PC-3 (cell line): ENCODE measurements around the gene TMEM169. TPM values are rescaled to one million over a fixed set of nuclear protein-coding genes. Genes with fewer than 3 reads are reported as not detected.

Source experiments
- ATAC-seq: fragments of 200-7000 bp; cut with Tn5 transposase; 2 replicates; pipeline ENCODE4 v1.9.1; 2020; ENCODE audit warnings: mild to moderate bottlenecking, moderate library complexity
- BruUV-seq: library from RNA; stranded (reverse); fragments of 400-500 nt; replicated peaks from 2 replicates; lab custom pipeline; 2021; lab: Mats Ljungman, UMichigan
- CTCF ChIA-PET: fragments of 300-600 bp; sonication (Branson Sonifier 250); formaldehyde crosslinking; loops from one replicate; lab custom pipeline; 2022; ENCODE audit warnings: antibody characterized with exemption; lab: Charles Lee
- POLR2A ChIA-PET: fragments of 300-600 bp; sonication (Branson Sonifier 250); formaldehyde crosslinking; loops from one replicate; lab custom pipeline; 2022; ENCODE audit warnings: antibody characterized with exemption; ENCODE audit not compliant: unreplicated experiment; lab: Charles Lee
- DNase-seq: peaks from one replicate; pipeline ENCODE4 v3.0.0-alpha.2; 2015
- H2AFZ ChIP-seq: fragments of 300-600 bp; sonication (generic); 2 replicates; pipeline ENCODE4 v1.6.0; 2016; ENCODE audit warnings: antibody characterized with exemption, low read length
- H3F3A ChIP-seq: fragments of 300-600 bp; sonication (generic); one replicate; pipeline ENCODE4 v1.6.0; 2017; ENCODE audit warnings: antibody characterized with exemption, low read length, control low read depth, mild to moderate bottlenecking; ENCODE audit not compliant: unreplicated experiment
- H3K27ac ChIP-seq: fragments of 300-600 bp; sonication (generic); 2 replicates; pipeline ENCODE4 v1.5.1; 2016; ENCODE audit warnings: mild to moderate bottlenecking, low read length
- H3K27me3 ChIP-seq: fragments of 300-600 bp; sonication (generic); 2 replicates; pipeline ENCODE4 v1.6.1; 2016; ENCODE audit warnings: low read length, mixed read lengths
- H3K36me3 ChIP-seq: fragments of 300-600 bp; sonication (generic); 2 replicates; pipeline ENCODE4 v1.6.1; 2016; ENCODE audit warnings: low read depth, mixed run types, low read length, mixed read lengths
- H3K4me1 ChIP-seq: fragments of 300-600 bp; sonication (generic); 2 replicates; pipeline ENCODE4 v1.5.1; 2016; ENCODE audit warnings: low read length; ENCODE audit not compliant: insufficient read depth
- H3K4me2 ChIP-seq: fragments of 300-600 bp; sonication (generic); 2 replicates; pipeline ENCODE4 v1.6.0; 2016; ENCODE audit warnings: low read length
- H3K4me3 ChIP-seq: fragments of 300-600 bp; sonication (generic); 2 replicates; pipeline ENCODE4 v1.5.1; 2016; ENCODE audit warnings: mild to moderate bottlenecking, low read length, mixed read lengths
- H3K79me2 ChIP-seq: fragments of 300-600 bp; sonication (generic); 2 replicates; pipeline ENCODE4 v1.6.1; 2017; ENCODE audit warnings: low read length, mixed read lengths
- H3K9ac ChIP-seq: fragments of 300-600 bp; sonication (generic); 2 replicates; pipeline ENCODE4 v1.6.0; 2016; ENCODE audit warnings: mild to moderate bottlenecking, low read length
- H3K9me2 ChIP-seq: fragments of 300-600 bp; sonication (generic); replicated peaks from 2 replicates; pipeline ENCODE4 v1.6.1; 2016; ENCODE audit warnings: mixed run types, low read length, mixed read lengths
- H3K9me3 ChIP-seq: fragments of 300-600 bp; sonication (generic); 2 replicates; pipeline ENCODE4 v1.6.1; 2016; ENCODE audit warnings: low read length, mixed read lengths
- H4K20me1 ChIP-seq: fragments of 300-600 bp; sonication (generic); 2 replicates; pipeline ENCODE4 v1.6.1; 2016; ENCODE audit warnings: low read length, mixed read lengths
- CTCF ChIP-seq: fragments of 300-600 bp; sonication (generic); conservative IDR thresholded peaks from 2 replicates; pipeline ENCODE4 v1.5.1; 2017; ENCODE audit warnings: antibody characterized with exemption, low read depth, mild to moderate bottlenecking, low read length
- EZH2 ChIP-seq: fragments of 300-600 bp; sonication (generic); IDR thresholded peaks from one replicate; pipeline ENCODE4 v1.6.1; 2017; ENCODE audit warnings: antibody characterized with exemption, mild to moderate bottlenecking, low read length; ENCODE audit not compliant: unreplicated experiment
- EZH2phosphoT487 ChIP-seq: fragments of 300-600 bp; sonication (generic); IDR thresholded peaks from 2 replicates; pipeline ENCODE4 v1.6.1; 2018; ENCODE audit warnings: mild to moderate bottlenecking, antibody characterized with exemption, low read length, borderline replicate concordance
- intact Hi-C: fragments of 100-400 bp; cut with micrococcal nuclease; formaldehyde crosslinking; loops from 2 replicates; pipeline ENCODE4 v1.9.0; 2023
- total RNA-seq: library from RNA; depleted of rRNA; stranded (reverse); fragments of >200 nt; gene quantifications from 2 replicates; pipeline ENCODE4 v1.2.3, GENCODE V29; 2014

Gene TMEM169
- total RNA-seq, 1 experiment from 2014 or later: not detected

GRCh38 chr2:216103213-216103612 lies 21.5 kb downstream of the TMEM169 start:
- POLR2A ChIA-PET: interaction anchor here (0.6 kb wide), 1 partner anchor 231 kb away, joined by 3 read pairs; no protein-coding TSS in a partner anchor
- Histone ChIP-seq H3K9ac (no peak overlapping the region), H3K36me3 (no peaks in the 10 kb centered on the region), H3K4me3 (no peak overlapping the region), H3K79me2 (no peaks in the 10 kb centered on the region), H3F3A (no peaks in the 10 kb centered on the region), H3K9me2 (no peaks in the 10 kb centered on the region), H4K20me1 (no peaks in the 10 kb centered on the region), H3K4me2 (no peak overlapping the region), H3K4me1 (0 out of 2 replicates have a peak, but pooled peaks cover under 1% of the 10 kb centered on the region), H3K27me3 (no peaks in the 10 kb centered on the region), H3K9me3 (no peaks in the 10 kb centered on the region), H2AFZ (no peak overlapping the region), H3K27ac (no peak overlapping the region)
- no TSS peak for BruUV-seq
- TF ChIP-seq EZH2 (no peak), CTCF (no peak), EZH2phosphoT487 (no peak)
- DNase-seq: no peak
- ATAC-seq: no peak
- CTCF ChIA-PET: no interaction called here
- intact Hi-C loops: no loop called here

- TF ChIP-seq CTCF: no peak
- TF ChIP-seq EZH2phosphoT487: no peak
- TF ChIP-seq EZH2: no peak
- ChIA-PET POLR2A (no interaction called here), CTCF (no interaction called here)
- Histone ChIP-seq H3F3A (no peaks in the 10 kb centered on the region), H3K4me2 (no peak overlapping the region), H3K36me3 (no peaks in the 10 kb centered on the region), H3K9me2 (no peaks in the 10 kb centered on the region), H3K9me3 (no peaks in the 10 kb centered on the region), H3K27ac (no peak overlapping the region), H3K4me1 (peaks cover 5% of the 10 kb centered on the region; the same call in 1 of the 2 replicates), H3K79me2 (peaks cover 5% of the 10 kb centered on the region), H3K4me3 (no peak overlapping the region), H2AFZ (no peak overlapping the region), H3K27me3 (no peaks in the 10 kb centered on the region), H4K20me1 (no peaks in the 10 kb centered on the region), H3K9ac (no peak overlapping the region)
- ATAC-seq: no peak
- no TSS peak for BruUV-seq
- DNase-seq: no peak
- intact Hi-C loops: no loop called here
Observed at GRCh38 chr2:216104691-216105090, 23.0 kb downstream of the TMEM169 start.

- H3K27me3 ChIP-seq: no peaks in the 10 kb centered on the region
- no peak overlapping the region for H3K9ac ChIP-seq
- H4K20me1 ChIP-seq: 0 out of 2 replicates have a peak, but pooled peaks cover 15% of the 10 kb centered on the region
- H3K79me2 ChIP-seq: peaks cover 32% of the 10 kb centered on the region
- no peak for TF ChIP-seq EZH2
- TF ChIP-seq EZH2phosphoT487: no peak
- TF ChIP-seq CTCF: no peak
- no peak for ATAC-seq
- H3K36me3 ChIP-seq: peaks cover 21% of the 10 kb centered on the region
- ChIA-PET CTCF (no interaction called here), POLR2A (no interaction called here)
- H3K4me3 ChIP-seq: no peak overlapping the region
- intact Hi-C loops: no loop called here
- H3K27ac ChIP-seq: no peak overlapping the region
- BruUV-seq: no TSS peak
- H3K4me2 ChIP-seq: no peak overlapping the region
- H2AFZ ChIP-seq: no peak overlapping the region
- H3K9me2 ChIP-seq: no peaks in the 10 kb centered on the region
- no peaks in the 10 kb centered on the region for H3F3A ChIP-seq
- DNase-seq: no peak
- peaks cover 26% of the 10 kb centered on the region for H3K4me1 ChIP-seq
- no peaks in the 10 kb centered on the region for H3K9me3 ChIP-seq
Observed at GRCh38 chr2:216107320-216107719, 25.6 kb downstream of the TMEM169 start.
